DND-41 (cell line): ENCODE measurements around the gene PTPRN2.

ENCODE experiments used
- CTCF ChIP-seq: IDR thresholded peaks from 2 replicates; pipeline ENCODE4 v1.5.1; 2012; ENCODE audit warnings: borderline replicate concordance, low read length, moderate library complexity, mild to moderate bottlenecking; ENCODE audit not compliant: poor library complexity, severe bottlenecking; ENCODE audit errors: extremely low read depth
- EZH2 ChIP-seq: IDR thresholded peaks from 3 replicates; pipeline ENCODE4 v1.6.1; 2012; ENCODE audit warnings: borderline replicate concordance, low read depth, mild to moderate bottlenecking, moderate library complexity, low read length, inconsistent platforms; ENCODE audit not compliant: severe bottlenecking

GRCh38 chr7:158064631-158065030, 523.0 kb downstream of the PTPRN2 start:
- TF ChIP-seq CTCF (no peak), EZH2 (no peak)
